ENCODE data around the gene PRG3.

DNA sequence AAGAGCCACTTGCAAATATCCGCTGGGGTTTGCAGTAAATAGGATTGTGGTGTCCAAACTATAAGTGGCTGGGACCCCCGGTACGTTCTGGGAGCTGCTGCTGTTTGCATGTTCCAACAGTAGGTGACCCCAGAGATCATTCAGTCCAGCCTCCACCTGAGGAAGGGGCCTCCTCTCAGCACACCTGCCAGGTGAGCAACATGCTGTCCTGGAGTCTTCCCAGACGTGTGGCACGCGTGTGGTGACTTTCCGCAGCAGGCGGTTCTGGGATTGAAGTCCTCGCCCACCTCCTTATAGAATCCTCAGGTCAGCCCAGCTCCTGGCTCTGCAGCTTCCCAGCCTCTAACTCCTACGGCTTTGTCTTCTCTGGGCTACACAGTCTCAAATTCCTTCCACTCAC, 36.1 kb downstream of the PRG3 start:
- TF ChIP-seq, protein P1, sequence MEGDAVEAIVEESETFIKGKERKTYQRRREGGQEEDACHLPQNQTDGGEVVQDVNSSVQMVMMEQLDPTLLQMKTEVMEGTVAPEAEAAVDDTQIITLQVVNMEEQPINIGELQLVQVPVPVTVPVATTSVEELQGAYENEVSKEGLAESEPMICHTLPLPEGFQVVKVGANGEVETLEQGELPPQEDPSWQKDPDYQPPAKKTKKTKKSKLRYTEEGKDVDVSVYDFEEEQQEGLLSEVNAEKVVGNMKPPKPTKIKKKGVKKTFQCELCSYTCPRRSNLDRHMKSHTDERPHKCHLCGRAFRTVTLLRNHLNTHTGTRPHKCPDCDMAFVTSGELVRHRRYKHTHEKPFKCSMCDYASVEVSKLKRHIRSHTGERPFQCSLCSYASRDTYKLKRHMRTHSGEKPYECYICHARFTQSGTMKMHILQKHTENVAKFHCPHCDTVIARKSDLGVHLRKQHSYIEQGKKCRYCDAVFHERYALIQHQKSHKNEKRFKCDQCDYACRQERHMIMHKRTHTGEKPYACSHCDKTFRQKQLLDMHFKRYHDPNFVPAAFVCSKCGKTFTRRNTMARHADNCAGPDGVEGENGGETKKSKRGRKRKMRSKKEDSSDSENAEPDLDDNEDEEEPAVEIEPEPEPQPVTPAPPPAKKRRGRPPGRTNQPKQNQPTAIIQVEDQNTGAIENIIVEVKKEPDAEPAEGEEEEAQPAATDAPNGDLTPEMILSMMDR (IDR thresholded peaks at IDR 0.05), result no peak
- TF ChIP-seq POLR2A (IDR thresholded peaks at IDR 0.05) (no peak), POLR2AphosphoS5 (IDR thresholded peaks at IDR 0.05) (no peak), EP300 (IDR thresholded peaks at IDR 0.05) (no peak)

All from upper lobe of left lung (tissue), 4 donors.